IPS-18c (cell line): Measurements from ENCODE around the gene PIP4K2A.
A peak's percentile ranks its signal among the peaks of the same experiment; 100 is the strongest.
"Not testable (repeated sequence)": the region's sequence is repeated elsewhere in the genome, so short reads cannot be mapped to it uniquely, and the experiment has no call there.

ENCODE experiments used
- H3K4me3 ChIP-seq: 2 replicates; pipeline ENCODE4 v1.7.0; 2013; ENCODE audit warnings: low read depth, mild to moderate bottlenecking, low read length, moderate library complexity; ENCODE audit not compliant: insufficient read depth
- H3K9me3 ChIP-seq: one replicate; pipeline ENCODE4 v1.6.1; 2013; ENCODE audit warnings: mild to moderate bottlenecking, low read length, moderate library complexity; ENCODE audit not compliant: control insufficient read depth, insufficient read depth

The PIP4K2A gene

DNA sequence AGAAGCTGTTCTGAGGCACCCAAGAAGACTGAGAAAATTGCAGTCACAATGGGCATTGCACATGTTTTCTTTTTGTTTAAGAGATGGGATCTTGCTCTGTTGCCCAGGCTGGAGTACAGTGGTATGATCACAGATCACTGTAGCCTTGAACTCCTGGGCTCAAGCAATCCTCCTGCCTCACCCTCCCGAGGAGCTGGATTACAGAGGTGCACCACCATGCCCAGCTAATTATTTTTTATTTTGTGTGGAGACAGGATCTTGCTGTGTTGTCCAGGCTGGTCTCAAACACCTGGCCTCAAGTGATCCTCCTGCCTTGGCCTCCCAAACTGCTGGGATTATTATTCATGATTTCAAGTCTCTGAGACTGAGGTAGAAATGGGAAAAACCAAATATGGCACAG, 168.7 kb downstream of the PIP4K2A start:
- Histone ChIP-seq H3K4me3 (no peak overlapping the region), H3K9me3 (no peaks in the 10 kb centered on the region)

DNA sequence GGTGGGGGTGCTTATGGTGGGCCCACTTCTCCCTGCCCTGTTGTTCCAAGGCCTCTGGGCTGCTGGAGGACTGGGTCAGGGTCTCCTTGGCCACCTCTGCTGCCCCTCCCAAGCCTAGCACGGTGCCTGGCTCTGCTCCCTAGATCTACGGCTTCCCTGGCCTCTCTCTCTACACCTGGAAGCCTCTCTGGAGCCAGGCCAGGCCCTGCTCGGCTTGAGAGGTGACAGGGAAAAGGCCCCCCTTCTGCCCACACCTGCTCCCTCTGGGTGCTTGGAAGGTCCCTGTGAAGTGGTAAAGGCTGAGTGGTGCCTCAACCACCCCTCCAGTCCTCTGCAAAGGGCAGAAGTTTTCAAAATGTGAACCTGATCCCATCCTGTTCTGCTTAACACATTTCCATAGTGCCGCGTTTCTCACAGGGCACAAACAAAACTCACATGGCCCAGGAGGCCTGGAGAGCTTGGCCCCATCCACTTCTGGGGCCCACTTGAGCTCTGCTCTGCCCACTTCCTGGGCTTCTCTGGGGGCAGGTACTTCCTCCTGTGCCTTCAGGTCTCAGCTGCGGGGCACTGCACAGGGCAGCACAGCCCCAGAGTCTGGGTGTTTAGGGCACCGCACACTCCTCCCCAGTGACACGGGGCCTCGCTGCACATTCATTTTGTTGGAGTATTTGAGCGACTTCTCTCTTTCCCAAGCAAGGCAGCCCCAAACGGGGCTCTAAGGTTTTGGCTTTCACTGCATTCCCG, 169.9 kb downstream of the PIP4K2A start:
- no peaks in the 10 kb centered on the region for H3K9me3 ChIP-seq
- no peak overlapping the region for H3K4me3 ChIP-seq

DNA sequence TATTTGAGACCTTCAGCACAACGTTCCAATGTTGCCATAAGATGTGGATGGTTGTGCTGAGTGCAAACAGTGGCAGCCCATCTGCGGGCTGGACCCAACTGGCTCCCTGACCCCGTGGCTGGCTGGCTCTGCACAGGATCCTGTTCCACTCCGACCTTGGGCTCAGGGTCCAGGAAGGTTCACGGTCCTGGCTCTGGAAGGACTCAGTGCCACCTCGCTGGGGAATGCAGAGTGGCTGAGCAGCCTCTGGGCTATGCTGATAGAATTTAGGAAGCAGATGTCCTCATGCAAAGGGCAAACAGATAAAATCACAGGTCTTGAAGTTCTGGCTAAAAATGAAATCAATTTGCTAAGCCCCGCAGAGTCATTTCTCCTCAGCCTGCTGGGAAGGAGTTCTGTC, 171.6 kb downstream of the PIP4K2A start:
- no peaks in the 10 kb centered on the region for H3K9me3 ChIP-seq

DNA sequence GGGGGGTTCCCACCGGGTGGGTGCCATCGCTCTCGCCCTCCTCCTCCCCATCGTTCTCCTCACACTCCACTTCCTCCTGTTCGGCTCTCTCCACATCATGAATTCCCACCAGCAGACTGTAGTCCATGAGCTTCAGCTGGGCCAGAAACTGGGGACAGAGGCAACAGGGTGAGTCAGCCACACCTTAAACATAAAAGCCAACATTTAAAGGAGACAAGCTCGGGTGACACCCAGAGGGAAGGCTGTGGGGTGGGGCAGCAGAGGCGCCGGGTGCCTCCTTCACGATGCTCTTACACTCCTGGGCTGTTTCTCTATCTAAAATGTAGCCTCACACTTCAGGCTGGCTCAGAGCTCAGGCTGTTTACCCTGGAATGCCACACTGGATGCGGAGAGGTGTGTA, 172.5 kb downstream of the PIP4K2A start:
- no peaks in the 10 kb centered on the region for H3K9me3 ChIP-seq
- no peak overlapping the region for H3K4me3 ChIP-seq

More for the DNA sequence above, 171.6 kb downstream of the PIP4K2A start:
- H3K4me3 ChIP-seq: no peak overlapping the region

DNA sequence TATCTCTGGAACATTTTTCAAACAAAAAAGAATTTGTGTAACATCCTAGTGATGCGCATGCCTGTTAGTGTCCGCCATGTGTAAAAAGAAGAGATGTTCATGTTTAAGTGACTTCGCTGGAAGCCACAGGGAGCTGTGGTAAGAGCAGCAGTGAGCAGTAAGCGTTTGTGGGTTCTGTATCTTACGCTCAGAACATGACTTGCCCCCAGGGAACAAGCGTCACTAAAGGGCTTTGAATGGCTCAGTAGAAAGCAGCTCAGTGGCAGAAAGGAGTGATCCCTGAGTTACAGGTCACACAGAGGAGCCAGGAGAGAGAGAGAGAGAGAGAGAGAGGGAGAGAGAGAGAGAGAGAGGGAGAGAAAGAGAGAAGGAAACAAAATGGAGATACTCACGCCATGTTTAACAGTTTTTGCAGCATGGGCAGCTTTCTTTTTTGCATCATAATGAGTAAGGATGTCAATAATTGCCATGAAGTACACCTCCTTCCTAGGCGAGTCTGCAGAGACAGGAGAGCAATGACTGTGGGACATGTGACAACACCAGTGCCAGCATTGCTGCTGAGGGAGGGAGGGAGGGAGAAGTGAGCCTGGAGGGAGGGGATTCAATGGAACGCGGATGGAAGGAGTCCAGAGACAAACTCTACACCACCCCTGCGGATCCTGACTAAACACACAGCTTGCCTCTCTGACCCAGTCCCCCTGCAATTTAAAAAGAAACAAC, 174.6 kb downstream of the PIP4K2A start:
- Histone ChIP-seq H3K9me3 (no peaks in the 10 kb centered on the region), H3K4me3 (no peak overlapping the region)

DNA sequence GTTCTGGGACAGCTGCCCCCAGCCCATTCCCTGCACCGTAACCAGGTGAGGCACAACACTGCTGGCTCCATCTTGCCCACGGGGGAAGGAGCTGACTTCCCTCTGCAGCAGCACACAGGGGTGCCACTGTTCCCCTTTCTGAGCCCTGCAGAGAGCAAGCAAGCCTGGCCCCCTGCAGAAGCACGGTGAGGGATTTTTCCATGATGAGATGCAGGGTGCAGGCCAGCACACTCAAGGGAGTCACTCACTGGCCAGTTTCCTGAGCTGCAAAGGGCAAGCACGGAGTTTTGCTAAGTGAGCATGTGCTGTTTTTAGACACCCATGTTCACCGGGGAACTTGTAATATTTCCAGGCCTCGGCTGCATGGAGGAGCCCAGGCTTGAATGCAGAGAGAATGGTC, 176.6 kb downstream of the PIP4K2A start:
- Histone ChIP-seq H3K4me3 (no peak overlapping the region), H3K9me3 (no peaks in the 10 kb centered on the region)

DNA sequence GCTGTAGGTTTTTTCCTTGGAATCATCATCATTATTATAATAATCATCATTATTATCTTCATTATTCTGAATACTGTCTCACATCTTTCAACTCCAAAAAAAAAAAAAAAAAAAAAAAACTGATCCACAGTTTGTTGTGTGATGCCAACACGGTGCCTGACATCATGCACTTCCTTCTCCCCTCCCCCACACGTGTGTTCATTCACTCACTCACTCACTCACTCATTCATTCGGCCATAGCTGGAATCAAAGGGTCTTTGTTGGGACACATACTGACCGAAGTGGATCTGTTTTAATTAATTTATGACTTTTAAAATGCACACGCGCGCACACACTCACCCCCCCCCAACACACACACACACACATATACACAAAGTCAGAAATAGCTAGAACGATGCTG, 177.8 kb downstream of the PIP4K2A start:
- Histone ChIP-seq H3K9me3 (no peaks in the 10 kb centered on the region), H3K4me3 (no peak overlapping the region)

DNA sequence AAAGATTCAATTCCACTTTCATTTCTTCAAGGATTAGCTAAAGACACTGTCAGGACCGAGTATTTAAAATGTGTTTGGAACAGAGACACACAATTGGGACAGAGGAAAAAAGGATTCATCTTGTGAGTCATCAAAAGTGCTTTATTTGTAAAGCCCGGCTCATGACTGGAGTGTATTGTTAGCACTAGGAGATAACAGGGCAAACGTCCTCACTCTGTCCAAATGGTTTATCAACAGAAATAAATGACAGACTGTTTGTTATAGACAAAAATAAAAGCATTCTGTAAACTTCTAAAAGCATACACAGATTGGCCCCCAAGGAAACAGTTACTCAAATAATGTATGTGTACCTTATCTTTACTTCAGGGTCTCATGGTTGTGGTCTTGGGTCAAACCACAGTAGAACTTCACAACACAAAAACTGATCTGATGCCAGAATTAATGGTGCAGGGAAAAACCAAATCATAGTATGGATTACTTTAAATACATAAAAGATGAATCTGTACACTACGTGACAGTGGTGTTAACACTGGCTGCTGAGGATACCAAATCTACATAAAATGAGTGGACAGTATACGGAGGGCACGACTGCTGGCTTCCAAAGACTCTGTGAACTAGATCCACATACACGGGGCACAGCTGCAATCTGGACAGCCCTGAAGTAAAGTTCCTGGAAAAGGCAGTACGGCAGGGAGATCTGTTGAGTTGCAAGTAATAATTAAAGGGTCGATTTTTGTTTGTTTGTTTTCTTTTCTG, 179.4 kb downstream of the PIP4K2A start:
- Histone ChIP-seq H3K4me3 (no peak overlapping the region), H3K9me3 (no peaks in the 10 kb centered on the region)

DNA sequence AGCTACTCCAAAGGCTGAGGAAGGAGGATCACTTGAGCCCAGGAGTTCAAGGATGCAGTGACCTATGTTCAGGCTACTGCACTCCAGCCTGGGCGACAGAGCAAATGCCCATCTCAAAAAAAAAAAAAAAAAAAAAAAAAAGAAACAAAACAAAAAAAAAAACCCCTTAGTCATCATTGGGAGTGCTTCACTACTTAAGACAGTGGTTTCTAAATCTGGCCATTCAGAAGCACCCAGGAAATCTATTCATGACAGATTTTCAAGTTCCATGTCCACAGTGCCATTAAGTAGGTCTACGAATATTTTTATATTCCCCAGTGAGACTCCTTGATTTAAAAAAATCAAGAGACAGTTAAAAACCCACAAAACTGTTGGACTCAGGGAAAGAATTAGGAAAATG, 182.9 kb downstream of the PIP4K2A start:
- H3K4me3 ChIP-seq: no peak overlapping the region
- H3K9me3 ChIP-seq: no peaks in the 10 kb centered on the region

DNA sequence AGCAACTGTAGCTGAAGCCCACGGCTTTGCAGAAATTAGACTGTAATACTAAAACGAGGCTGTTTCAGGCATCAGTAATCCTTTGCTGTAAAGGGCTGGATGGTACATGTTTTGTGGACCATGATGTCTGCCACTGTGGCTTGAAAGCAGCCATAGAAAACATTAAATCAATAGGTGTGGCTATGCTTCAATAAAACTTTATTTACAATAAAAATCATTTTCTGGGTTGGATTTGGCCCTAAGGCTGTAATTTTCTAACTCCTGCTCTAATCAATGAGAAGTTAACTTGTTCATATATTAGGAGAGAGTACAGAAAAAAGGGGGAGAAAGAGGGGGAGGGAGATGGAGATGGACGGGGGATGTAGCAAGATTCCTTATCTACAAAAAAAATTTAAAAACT, 183.4 kb downstream of the PIP4K2A start:
- Histone ChIP-seq H3K4me3 (no peak overlapping the region), H3K9me3 (no peaks in the 10 kb centered on the region)

DNA sequence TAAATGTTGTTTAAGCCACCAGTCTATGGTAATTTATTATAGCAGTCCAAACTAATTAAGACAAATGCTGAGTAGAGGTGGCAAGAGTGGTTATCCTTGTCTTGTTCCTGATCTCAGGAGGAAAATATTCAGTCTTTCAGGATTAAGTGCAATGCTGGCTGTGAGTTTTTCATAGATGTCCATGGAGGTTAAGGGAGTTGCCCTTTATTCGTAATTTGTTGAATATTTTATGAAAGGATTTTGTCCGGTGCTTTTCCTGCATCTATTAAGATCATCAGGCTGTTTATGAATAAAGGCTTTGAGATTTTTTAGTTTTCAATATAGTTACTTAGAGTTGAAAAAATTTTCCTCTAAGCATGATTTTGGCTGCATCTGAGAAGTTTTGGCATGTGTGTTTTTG, 186.9 kb downstream of the PIP4K2A start:
- H3K9me3 ChIP-seq: no peaks in the 10 kb centered on the region

DNA sequence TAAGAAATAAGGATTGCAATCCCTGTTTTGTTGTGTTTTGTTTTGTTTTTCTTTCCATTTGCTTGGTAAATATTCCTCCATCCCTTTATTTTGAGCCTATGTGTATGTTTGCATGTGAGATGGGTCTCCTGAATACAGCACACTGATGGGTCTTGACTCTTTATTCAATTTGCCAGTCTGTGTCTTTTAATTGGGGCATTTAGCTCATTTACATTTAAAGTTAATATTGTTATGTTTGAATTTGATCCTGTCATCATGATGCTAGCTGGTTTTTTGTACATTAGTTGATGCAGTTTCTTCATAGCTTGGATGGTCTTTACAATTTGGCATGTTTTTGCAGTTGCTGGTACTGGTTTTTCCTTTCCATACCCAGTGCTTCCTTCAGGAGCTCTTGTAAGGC, 190.0 kb downstream of the PIP4K2A start:
- H3K9me3 ChIP-seq, H3K4me3 ChIP-seq: not testable (repeated sequence)

More for the DNA sequence above, 186.9 kb downstream of the PIP4K2A start:
- no peak overlapping the region for H3K4me3 ChIP-seq

DNA sequence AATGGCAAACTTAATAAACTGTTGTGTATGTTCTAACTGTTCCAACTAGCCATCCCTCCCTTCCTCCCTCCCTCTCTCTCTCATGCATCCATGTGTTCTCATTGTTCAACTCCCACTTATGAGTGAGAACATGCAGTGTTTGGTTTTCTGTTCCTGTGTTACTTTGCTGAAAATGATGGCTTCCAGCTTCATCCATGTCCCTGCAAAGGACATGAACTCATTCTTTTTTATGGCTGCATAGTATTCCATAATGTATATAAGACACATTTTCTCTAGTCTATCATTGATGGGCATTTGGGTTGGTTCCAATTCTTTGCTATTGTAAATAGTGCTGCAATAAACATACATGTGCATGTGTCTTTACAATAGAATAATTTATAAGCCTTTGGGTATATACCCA, 193.7 kb downstream of the PIP4K2A start:
- H3K9me3 ChIP-seq, H3K4me3 ChIP-seq: not testable (repeated sequence)

DNA sequence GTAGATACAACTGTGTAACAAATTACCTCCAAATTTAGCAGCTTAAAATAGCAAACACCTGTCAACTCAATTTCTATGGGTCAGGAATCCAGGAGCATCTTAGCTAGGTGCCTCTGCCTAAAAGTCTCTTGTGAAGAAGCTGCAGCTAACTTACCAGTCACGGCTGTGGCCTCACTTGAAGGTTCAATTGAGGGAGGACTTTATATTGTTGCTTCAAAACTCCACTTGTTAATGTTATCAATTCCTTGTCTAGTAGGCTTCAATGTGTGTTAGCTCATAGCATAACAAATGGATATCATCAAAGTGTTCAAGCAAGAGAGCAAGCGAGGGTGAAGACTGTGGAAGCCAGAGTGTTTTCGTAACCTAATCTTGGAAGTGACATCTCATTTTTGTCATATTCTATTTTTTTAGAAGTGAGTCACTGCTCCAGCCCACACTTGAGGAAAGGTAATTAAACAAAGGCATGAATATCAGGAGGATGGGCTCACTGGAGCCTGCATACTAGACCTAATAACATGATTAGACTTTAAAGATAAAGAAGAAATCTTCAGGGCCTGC, 196.1 kb downstream of the PIP4K2A start:
- Histone ChIP-seq H3K9me3 (peaks cover 2% of the 10 kb centered on the region), H3K4me3 (no peak overlapping the region)

DNA sequence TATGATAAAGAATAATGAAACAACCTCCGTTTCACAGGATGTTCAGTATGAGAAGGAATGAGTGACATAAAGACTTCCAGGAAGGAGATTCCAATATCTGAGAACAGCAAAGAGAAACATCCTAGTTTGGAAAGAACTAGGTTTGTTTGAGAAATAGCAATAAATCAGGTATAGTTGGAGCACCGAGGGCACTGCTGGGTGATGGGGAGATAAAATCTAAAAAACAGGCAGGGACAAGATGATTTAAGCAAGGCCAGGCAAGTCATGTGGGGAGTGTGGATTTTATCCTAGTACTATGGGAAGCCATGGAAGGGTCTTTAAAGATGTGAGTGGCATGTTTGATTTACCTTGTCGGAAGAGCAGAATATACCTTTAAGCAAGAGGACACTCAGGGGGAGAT, 199.4 kb downstream of the PIP4K2A start:
- H3K4me3 ChIP-seq: no peak overlapping the region
- peaks cover 2% of the 10 kb centered on the region for H3K9me3 ChIP-seq

DNA sequence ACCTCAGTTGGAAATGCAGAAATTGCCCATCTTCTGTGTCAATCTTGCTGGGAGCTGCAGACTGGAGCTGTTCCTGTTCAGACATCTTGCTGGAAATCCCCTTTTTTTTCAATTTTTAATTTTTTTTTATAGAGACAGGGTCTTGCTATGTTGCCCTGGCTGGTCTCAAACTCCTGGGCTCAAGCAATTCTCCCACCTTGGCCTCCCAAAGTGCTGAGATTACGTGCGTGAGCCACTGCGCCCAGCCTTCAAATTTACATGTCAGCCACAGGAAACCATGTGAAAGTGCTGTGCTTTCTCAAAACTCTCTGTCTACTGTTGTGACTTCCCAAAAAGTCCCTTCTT, 200.0 kb downstream of the PIP4K2A start:
- peak overlapping the region; percentile 10; the same call in 1 of the 2 replicates for H3K4me3 ChIP-seq
- not testable (repeated sequence) for H3K9me3 ChIP-seq

DNA sequence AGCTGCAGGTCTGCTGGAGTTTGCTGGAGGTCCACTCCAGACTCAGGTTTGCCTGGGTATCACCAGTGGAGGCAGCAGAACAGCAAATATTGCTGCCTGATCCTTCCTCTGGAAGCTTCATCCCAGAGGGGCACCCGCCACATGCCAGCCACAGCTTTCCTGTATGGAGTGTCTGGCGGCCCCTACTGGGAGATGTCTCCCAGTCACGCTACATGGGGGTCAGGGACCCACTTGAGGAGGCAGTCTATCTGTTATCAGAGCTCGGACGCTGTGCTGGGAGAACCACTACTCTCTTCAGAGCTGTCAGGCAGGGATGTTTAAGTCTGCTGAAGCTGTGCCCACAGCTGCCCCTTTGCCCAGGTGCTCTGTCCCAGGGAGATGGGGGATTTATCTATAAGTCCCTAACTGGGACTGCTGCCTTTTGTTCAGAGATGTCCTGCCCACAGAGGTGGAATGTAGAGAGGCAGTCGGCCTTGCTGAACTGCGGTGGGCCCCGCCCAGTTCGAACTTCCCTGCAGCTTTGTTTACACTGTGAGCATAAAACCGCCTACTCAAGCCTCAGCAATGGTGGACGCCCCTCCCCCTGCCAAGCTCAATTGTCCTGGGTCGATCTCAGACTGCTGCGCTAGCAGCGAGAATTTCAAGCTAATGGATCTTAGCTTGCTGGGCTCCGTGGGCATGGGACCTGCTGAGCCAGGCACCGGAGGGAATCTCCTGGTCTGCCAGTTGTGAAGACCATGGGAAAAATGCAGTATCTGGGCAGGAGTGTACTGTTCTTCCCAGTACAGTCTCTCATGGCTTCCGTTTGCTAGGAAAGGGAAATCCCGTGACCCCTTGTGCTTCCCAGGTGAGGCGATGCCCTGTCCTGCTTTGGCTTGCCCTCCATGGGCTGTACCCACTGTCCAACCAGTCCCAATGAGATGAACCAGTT, 200.6 kb downstream of the PIP4K2A start:
- not testable (repeated sequence) for H3K9me3 ChIP-seq
- H3K4me3 ChIP-seq: peak overlapping the region; percentile 15; the same call in 1 of the 2 replicates
